ENCODE results near the gene LMOD3.

Gene LMOD3

GRCh38 chr3:69121950-69122349 is 445 bp downstream of the LMOD3 start:
- DNase-seq (ENCODE audit: low spot score), result no peak

- no peak for DNase-seq (ENCODE audit: low spot score)
These were observed 882 bp downstream of the LMOD3 start for GRCh38 chr3:69121513-69121912.

GRCh38 chr3:69120879-69121464 is 1.4 kb downstream of the LMOD3 start:
- peak; percentile 37 for DNase-seq (ENCODE audit: low spot score)

- no peak for DNase-seq (ENCODE audit: low spot score)
These were observed 2.7 kb downstream of the LMOD3 start for GRCh38 chr3:69119681-69120080.

- no peak for DNase-seq (ENCODE audit: low spot score)
These were observed 3.3 kb downstream of the LMOD3 start for GRCh38 chr3:69119138-69119537.

- no peak for DNase-seq (ENCODE audit: low spot score)
These were observed 3.8 kb downstream of the LMOD3 start for GRCh38 chr3:69118555-69118954.

GRCh38 chr3:69116897-69117296 is 5.5 kb downstream of the LMOD3 start:
- DNase-seq (ENCODE audit: low spot score), result no peak

- DNase-seq (ENCODE audit: low spot score), result no peak
These were observed 6.2 kb downstream of the LMOD3 start for GRCh38 chr3:69116162-69116561.

- no peak for DNase-seq (ENCODE audit: low spot score)
These were observed 6.7 kb downstream of the LMOD3 start for GRCh38 chr3:69115731-69116130.

- no peak for DNase-seq (ENCODE audit: low spot score)
These were observed 8.9 kb downstream of the LMOD3 start for GRCh38 chr3:69113536-69113935.

- no peak for DNase-seq (ENCODE audit: low spot score)
These were observed 11.4 kb downstream of the LMOD3 start for GRCh38 chr3:69110941-69111546.

GRCh38 chr3:69108811-69109210 is 13.6 kb downstream of the LMOD3 start:
- DNase-seq (ENCODE audit: low spot score), result no peak

- no peak for DNase-seq (ENCODE audit: low spot score)
These were observed 14.6 kb downstream of the LMOD3 start for GRCh38 chr3:69107841-69108240.

- DNase-seq (ENCODE audit: low spot score), result no peak
These were observed 17.1 kb downstream of the LMOD3 start for GRCh38 chr3:69105320-69105719.

GRCh38 chr3:69104586-69104985 is 17.8 kb downstream of the LMOD3 start:
- no peak for DNase-seq (ENCODE audit: low spot score)

GRCh38 chr3:69103123-69103522 is 19.3 kb downstream of the LMOD3 start:
- DNase-seq (ENCODE audit: low spot score), result no peak

GRCh38 chr3:69102384-69102783 is 20.0 kb downstream of the LMOD3 start:
- no peak for DNase-seq (ENCODE audit: low spot score)

GRCh38 chr3:69099576-69099975 is 22.8 kb downstream of the LMOD3 start:
- no peak for DNase-seq (ENCODE audit: low spot score)

GRCh38 chr3:69097407-69098086 is 24.8 kb downstream of the LMOD3 start:
- no peak for DNase-seq (ENCODE audit: low spot score)

- no peak for DNase-seq (ENCODE audit: low spot score)
These were observed 26.1 kb downstream of the LMOD3 start for GRCh38 chr3:69096299-69096698.

GRCh38 chr3:69095636-69096035 is 26.8 kb downstream of the LMOD3 start:
- no peak for DNase-seq (ENCODE audit: low spot score)

GRCh38 chr3:69094467-69095205 is 27.8 kb downstream of the LMOD3 start:
- DNase-seq (ENCODE audit: low spot score), result peak; percentile 27

- no peak for DNase-seq (ENCODE audit: low spot score)
These were observed 30.3 kb downstream of the LMOD3 start for GRCh38 chr3:69092030-69092516.

Data from AG08396 (cell line).